HG02973 (cell line): ENCODE data around the gene ZNF232.
"Not testable (repeated sequence)": the region's sequence is repeated elsewhere in the genome, so short reads cannot be mapped to it uniquely, and the experiment has no call there.

Experiments
- ATAC-seq: cut with Tn5 transposase; IDR thresholded peaks from one replicate; pipeline ENCODE4 v1.9.1; 2021; ENCODE audit warnings: moderate library complexity; ENCODE audit not compliant: unreplicated experiment

The ZNF232 gene

DNA sequence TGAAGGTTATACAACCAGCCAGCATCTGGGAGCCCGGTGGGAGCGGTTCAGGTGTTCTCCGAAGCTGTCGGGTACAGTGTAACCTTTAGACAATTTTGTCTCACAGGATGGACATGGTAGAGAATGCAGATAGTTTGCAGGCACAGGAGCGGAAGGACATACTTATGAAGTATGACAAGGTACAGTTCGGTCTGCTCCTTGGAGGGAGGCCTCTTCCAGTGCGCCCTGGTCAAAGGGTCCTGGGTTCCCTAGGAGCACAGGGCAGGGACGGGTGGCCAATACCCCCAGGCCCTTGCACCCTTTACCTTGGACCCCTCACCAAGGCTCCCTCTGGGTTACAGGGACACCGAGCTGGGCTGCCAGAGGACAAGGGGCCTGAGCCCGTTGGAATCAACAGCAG lies 18.6 kb upstream of the ZNF232 start:
- not testable (repeated sequence) for ATAC-seq

DNA sequence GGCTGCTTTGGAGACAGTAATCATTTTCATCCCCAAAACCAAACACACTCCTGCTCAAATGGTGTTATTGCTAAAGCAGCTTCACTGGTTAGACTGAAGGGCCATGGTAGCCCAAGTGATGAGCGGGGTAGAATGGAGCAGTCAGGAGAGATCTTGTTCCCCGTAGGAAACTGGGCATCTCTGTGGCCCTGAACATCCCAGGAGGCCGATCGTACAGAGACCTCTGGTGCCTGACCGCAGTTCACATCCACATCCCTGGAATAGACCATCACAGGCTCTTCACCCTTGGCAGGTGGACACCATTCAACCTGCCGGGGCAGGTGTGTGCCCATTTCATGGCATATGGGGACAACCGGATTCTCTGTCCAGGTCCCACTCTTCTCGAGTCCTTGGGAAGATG lies 18.1 kb upstream of the ZNF232 start:
- ATAC-seq = not testable (repeated sequence)

DNA sequence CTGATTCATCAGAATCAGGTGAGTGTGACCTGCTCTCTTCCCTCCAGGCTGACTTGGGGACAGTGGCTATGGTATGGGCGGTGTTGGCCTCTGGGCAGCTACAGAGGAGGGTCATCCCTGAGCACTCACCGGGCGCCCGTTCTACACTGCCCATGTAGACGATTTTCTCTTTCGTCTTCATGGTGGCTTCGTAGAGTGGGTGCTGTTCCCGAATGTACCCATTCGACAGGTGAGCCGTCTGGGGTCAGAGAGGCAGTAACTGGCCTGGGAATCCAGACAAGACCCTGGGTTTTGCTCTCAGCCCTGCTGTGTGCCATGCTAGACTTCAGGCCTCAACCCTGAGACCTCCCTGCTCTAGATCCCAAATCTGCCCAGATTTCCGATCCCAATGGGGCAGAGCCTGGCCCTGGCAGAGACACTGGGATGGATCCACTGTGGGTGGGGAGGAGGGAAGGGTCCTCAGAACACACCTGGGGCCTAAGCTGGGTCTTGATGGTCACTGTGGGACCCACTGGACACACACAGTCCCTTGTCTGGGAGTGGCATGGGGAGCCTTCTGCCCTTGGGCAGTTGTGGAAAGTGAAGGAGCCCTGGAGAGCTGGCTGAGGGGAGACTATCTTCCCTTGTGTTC lies 17.3 kb upstream of the ZNF232 start:
- no peak for ATAC-seq

DNA sequence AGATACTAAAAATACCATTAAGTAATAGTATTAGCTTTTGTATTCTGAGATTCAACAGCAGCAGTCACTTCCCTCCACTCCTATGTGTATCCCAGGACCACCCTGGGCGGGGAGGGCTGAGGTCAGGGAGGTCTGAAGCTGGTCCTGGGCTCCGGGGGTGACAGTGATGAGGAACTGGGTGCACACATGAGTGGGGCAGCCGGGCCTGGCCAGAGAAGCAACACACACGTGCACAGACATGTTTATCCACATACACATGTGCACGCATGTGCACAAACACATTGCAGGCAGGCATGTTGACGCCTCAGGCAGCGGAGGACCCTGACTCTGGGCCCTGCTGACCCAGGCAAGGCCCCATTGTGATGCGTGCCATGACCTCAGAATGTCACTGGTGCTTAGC lies 16.7 kb upstream of the ZNF232 start:
- ATAC-seq = not testable (repeated sequence)

DNA sequence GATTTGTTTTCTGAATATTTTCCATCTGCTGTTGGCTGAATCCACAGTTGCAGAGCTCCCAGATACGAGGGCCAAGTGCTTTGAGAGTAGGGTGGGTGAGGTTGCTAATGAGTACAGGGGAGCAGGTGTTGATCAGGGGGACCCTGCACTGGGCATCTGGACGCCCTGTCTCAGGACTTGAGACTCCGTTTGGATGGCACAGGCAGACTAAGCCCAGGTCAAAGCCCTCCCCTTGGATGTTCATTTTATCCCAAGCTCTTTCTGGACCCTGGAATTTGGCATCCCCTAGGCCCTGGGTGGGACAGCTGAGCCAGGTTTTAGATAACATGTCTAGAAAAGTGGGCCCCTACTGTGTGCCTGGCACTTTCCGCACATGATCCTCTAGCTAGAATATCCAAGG lies 16.2 kb upstream of the ZNF232 start:
- ATAC-seq = no peak

DNA sequence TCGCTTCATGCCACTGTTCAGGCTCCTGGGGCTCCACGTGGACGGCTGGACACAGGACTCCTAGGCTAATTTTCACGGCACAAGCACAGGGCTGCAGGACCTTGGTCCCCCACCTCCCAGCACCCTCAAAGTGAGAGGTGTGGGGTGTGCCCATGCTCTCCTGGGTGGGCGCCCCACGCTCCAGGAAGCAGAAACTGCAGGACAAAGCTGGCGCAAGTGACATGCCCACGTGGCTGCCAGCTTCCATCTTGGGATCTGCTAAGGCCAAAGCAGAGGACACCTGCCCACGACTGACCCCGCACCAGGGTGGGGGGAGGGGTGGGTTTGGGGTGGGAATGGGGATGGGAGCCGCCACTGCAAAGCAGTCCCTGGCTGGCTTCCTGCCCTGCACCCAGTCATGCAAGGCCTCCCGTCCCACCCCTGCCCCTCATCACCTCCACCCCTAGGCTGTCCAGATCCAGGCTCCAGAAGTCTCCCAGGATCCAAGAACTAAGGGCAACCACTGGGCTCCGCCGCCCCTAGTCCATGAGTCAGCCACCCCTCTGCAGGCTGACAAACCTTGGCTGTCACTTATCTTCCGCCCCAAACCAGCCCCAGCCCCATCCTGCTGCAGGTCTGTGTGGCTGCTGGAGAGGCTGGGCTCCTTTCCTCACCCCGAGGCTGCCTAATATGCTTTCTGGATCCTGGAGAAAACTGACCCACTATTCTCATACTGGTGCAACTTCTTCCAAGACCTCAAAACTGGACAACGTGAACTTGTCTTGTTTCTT lies 15.2 kb upstream of the ZNF232 start:
- no peak for ATAC-seq

DNA sequence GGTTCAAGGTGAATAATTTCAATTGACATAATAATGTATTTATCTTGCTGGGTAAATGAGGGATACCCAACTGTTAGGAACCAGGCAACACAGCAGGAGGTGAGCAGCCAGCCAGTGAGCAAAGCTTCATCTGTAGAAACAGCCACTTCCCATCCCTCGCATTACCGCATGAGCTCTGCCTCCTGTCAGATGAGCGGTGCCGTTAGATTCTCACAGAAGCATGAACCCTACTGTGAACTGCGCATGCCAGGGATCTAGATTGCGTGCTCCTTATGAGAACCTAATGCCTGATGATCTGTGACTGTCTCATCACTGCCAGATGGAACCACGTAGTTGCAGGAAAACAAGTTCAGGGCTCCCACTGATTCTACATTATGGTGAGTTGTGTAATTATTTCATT lies 13.2 kb upstream of the ZNF232 start:
- not testable (repeated sequence) for ATAC-seq

DNA sequence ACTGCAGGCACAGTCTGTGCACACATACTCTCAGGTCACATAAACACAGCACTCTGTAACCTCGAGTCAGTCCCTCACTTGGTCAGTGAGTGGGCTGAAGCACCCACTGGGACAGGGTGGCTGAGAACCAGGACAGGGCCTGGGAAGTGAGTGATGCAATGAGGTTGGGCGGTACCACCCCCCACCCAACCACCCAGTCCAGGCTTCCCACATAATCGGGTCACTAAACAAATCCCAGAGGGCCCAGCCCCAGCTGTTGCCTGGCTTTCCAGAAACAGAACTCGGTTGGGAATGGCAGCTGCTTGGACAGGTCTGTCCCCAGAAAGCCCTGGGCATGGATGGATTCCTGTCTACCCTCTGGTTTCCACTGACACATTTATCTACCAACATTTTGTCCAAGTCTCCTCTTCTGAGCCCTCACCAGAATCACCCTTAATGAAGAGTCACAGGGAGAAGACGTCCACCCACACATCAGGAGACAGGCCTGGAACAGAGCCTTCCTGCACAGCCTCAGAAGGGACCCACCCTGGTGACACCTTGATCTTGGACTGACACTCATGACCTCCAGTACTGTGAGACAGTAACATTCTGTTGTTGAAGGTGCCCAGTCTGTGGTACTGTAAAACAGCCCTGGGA lies 12.6 kb upstream of the ZNF232 start:
- ATAC-seq = not testable (repeated sequence)

DNA sequence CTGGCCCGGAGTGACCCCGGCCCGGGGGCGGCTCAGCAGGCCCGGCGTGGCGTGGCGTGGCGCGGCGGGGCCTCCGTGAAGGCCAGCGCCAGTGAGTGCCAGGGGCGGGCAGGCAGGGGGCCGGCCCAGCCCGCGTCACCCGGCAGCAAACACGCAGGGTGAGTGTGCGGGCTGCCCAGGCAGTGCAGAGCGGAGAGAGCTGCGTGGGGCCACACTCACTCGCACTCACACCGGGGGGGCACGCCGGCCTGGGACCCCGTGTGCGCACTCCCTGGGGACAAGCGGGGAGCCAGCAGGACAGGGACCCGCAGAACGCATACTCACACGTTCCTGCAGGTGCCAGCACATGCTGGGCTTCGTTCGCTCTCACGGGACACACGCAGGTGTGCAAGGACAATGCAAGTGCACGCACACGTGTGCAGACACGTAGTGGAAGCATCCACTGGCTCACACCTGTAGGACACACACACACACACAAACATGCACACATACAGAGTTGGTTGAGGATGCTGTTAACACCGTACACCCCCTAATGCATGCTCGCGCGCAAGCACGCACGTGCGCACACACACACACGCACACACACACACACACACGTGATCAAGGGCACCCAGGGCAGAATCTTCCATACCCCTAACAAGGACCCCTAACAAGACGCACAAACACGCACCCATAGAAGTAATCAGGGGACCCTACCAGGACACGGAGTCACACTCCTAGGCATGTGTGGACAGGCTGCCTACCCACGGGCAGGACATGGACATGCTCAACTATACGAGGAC lies 11.9 kb upstream of the ZNF232 start:
- ATAC-seq = no peak

DNA sequence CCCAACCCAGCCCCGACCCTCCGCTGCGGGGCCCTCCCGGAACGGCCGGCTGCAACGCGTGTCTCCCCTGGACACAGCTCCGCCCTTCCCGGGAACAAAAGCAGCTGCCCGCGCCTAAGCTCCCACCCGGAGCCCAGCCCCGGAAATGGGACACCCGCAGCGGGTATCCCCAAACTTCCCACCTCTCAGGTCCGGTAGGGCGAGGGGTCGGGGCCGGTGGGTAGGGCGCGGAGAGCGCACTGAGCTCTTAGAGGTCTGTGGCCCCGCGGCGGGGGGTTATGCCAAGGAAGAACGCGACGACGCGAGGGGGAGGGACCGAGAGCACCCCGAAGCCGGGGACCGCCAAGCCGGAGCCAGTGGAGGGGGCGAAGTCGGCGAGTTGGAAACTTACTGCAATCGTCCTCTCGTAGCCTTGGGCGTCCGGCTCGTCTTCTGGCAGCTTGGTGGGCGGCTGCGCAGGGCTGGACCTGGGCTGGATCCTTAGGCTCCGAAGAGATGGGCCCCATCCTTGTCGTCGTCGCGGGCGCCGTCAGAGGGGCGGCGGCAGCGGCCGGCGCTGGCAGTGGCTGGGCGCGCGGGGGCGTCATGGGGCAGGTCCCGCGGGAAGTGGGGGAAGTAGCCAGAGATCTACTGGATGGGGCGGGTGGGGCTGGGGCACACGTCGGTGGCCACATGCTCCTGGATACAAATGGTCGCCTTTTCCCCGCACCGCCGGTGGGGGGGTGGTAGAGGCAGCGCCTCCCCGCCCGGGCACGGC lies 11.1 kb upstream of the ZNF232 start:
- no peak for ATAC-seq

DNA sequence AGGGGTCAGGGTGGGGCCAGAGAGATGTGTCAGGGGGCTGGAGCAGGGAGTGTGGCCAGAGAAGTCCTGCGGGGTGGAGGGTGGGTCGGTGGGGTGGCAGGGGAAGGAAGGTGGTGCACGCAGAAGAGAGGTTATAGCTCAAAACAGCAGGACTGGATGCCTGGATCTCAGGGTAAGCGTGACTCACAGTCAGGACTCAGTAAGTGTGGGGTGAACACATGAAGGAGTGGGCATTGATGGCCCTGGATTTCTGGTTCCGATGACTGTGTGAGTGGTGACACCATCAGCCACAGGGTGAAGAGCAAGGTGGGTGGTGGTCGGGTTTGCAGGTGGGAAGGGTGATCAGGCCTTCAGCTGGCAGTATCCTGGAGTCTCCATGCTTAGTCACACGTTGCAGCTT lies 10.4 kb upstream of the ZNF232 start:
- not testable (repeated sequence) for ATAC-seq

DNA sequence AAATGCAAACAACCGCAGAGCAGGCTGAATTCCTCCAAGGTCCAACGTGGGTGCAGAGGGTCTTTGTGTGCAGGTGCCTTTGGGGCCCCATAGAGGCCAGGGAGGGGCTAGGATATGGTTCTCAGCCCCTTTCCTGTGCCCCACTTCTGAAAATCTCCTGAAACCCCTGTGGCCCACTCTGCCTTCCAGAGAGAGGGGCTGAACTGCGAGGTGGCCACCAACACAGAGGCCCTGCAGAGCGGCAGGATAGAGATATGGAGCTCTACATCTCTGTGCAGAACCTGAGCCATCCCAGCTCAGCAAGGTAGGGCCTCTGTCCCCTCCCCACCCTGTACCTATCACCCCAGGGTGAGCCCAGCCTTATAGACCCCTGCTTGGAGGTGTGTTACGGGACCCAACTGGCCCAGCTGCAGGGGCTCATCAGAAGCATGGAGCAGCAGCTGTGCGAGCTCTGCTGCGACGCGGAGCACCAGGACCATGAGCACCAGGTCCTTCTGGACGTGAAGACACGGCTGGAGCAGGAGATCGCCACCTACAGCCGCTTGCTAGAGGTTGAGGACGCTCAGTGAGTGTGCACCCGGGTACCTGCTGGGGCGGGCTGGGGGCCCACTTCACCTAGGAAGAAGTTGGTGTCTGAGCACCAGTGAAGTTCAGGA lies 9.6 kb upstream of the ZNF232 start:
- ATAC-seq = no peak

DNA sequence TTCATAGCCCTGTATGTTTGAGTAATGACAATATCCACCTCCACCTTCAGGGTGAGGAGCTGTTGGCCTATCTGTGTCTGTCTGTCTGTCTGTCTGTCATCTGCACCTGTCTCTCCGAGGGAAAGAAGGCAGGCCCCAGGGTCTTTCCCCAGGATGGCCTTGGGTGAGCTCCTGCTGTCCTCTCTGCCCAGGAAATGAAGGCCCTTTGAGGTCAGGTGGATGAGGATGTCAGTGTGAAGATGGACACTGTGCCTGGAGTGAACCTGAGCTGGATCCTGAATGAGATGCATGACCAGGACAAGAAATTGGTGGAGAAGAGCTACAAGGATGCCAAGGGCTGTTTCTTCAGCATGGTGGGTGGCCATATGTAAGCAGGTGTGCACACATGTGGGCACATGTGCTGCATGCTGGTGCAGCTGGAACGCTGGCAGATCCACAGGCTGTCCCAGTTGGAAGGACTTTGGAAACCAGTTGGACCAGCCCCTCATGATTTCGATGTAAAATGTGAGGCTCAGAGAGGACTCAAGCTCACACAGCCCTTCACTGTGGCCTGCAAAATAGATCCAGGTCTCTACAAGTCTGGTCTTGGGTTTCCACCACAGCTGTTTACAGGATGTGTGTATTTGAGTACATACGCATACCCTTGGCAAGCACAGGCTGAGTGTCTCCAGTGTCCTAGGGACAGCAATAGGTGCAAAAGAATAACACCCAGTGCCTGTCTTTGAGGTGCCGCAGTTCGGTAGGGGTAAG lies 8.9 kb upstream of the ZNF232 start:
- not testable (repeated sequence) for ATAC-seq

DNA sequence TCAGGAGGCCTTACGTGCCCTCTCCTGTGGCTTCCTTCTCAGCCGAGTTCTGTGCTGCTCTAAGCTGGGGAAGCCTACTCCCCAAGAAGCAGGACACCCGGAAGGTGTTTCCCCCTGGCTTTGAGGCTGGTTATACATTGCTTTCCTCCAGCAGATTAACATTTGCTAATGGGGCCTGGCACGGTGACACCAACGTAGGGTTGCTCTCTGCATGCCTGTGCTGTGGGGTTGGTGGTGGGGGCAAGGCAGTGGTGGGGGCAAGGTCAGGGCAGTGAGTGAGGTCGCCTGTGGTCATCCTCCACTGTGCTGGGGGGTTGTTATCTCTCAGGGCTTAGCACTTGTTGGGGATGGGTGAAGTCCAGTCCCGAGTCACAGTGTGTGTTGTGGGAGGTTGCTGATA lies 8.4 kb upstream of the ZNF232 start:
- no peak for ATAC-seq

DNA sequence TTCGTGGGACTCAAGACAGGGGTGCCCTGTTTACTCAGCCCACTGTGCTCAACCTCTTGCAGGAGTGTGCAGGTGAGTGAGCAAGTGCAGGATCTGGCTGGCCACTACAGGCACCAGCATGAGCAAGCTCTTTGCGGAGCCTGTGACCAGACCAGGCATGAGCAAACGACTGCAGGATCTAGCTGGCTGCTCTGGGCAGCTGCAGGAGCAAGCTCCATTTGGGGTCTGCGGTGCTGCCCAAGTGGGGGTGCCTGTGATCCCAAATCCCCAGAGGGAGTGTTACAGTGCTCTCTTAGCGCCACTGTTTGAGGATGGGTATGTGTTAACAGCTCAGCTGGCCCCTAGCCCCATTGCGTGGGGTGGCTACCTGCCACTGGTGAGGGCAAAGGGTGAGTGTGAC lies 6.5 kb upstream of the ZNF232 start:
- ATAC-seq = no peak

DNA sequence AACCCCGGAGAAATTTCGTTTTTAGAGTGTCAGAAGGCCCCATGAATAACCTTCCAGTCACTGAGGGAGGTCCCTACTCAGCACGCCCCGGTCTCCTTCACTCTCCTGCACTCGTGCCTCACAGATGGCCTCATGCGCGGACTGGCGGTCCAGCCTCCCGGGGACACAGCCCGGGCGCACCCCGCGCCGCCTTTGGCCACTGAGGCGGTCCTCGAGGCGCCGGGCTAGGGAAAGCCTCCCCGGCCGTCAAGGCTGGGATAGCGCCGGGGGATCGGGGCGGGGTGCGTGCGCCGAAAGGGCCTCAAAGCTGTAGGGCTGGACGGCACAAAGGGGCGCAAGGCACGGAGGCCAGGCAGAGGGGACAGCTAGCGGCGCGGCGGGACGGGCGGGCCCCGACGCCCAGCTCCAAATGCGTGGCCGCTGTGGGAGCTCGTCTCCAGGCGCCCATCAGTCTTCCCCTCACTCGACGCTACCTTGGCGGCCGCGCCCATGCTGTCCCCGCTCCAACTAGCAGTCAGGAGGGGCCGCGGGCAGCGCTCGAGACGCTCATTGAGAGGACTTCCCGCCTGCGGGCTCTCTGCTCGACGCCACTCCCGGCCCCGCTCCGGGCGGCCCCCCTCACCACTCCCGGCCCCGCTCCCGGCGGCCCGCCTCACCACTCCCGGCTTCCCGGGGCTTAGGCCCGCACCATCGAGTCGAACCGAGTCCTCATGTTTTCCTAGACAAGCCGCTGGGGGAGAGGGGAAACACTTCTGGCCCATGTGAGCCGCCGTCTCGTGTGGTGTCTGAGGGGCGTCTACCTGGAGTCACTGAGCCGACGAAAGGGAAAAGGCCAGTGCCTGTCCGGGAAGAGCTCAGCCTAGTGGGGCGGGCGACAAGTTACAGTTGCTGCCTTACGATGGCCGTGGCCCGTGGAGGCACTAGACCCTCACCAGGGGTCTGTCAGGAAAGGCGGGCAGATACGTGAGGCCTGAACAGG lies 4.3 kb upstream of the ZNF232 start, which contains the start of gene USP6:
Gene USP6, plus strand, starts transcription at position 360 of the 979 bp plus-strand sequence. CDS start 14,336 bp downstream, outside the sequence.
- no peak for ATAC-seq

DNA sequence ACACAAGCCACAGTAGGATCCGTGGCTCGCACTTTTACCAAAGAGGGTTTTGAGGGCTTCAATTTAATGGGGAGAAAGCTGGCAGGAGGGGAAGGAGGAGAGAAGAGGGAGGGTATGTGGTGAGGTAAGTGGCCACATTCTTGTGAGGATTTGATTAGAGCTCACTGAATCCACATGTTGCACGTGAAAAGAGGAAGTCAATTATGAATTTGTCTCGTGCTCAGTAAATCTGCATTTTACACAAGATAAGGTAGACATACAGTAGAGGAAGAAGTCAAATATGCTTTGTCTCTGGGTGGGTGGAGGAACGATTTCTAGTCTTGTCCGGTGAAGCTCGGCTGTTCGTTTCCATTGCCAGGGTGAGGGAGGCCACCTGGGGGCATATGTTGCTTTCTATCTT lies 862 bp downstream of the ZNF232 start:
- ATAC-seq = no peak

DNA sequence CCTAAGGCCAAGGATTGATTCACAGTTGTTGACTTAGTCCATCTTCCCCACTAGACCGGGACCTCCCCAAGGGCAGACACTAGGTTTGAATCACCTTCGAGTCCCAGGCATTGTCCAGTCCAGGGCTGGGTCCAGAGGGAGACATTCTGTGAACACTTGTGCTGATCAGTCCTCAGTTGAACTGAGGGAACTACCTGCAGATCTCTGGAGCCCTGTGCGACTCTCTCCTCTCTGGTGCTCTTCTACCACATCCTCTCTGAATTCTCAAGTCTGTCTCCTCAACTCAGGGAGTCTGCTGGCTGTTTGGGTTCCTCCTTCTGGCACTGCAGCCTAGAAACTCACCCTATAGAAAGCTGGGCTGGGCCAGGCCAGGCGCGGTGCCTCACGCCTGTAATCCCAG lies 10.8 kb downstream of the ZNF232 start:
- ATAC-seq = no peak
